ENCODE data around the gene UNC45B.
"Not testable (repeated sequence)": the region's sequence is repeated elsewhere in the genome, so short reads cannot be mapped to it uniquely, and the experiment has no call there.

The UNC45B gene

GRCh38 chr17:35147375-35147905 is at the start of gene UNC45B:
TSS of gene UNC45B (plus strand) at chr17:35147817. CDS start at chr17:35148264, 447 bp downstream.
- no peak for DNase-seq

GRCh38 chr17:35099908-35100307 is 47.7 kb upstream of the UNC45B start:
- no peak for DNase-seq

GRCh38 chr17:35101036-35101435 is 46.6 kb upstream of the UNC45B start:
- no peak for DNase-seq

- DNase-seq: no peak
These were observed 45.9 kb upstream of the UNC45B start for GRCh38 chr17:35101725-35102124.

GRCh38 chr17:35103271-35103670 is 44.3 kb upstream of the UNC45B start:
- DNase-seq: no peak

- no peak for DNase-seq
These were observed 42.7 kb upstream of the UNC45B start for GRCh38 chr17:35104844-35105450.

- DNase-seq: not testable (repeated sequence)
These were observed 36.8 kb upstream of the UNC45B start for GRCh38 chr17:35110791-35111190.

GRCh38 chr17:35116845-35117244 is 30.8 kb upstream of the UNC45B start:
- DNase-seq: peak; percentile 33

- no peak for DNase-seq
These were observed 29.6 kb upstream of the UNC45B start for GRCh38 chr17:35117984-35118383.

- DNase-seq: peak; percentile 87
These were observed 28.0 kb upstream of the UNC45B start, which contains the start of gene RAD51D for GRCh38 chr17:35119370-35120165. TSS of gene RAD51D (minus strand) at chr17:35119860. CDS start at chr17:35119613, 247 bp downstream.

- no peak for DNase-seq
These were observed 26.3 kb upstream of the UNC45B start, which contains the start of gene FNDC8 for GRCh38 chr17:35121315-35121714. TSS of gene FNDC8 (plus strand) at chr17:35121615. CDS start at chr17:35121694, 79 bp downstream.

- no peak for DNase-seq
These were observed 19.7 kb upstream of the UNC45B start for GRCh38 chr17:35127751-35128514.

GRCh38 chr17:35129154-35129972 is 18.3 kb upstream of the UNC45B start:
- no peak for DNase-seq

GRCh38 chr17:35129973-35130351 is 17.7 kb upstream of the UNC45B start:
- DNase-seq: no peak

- no peak for DNase-seq
These were observed 17.2 kb upstream of the UNC45B start for GRCh38 chr17:35130392-35130791.

- DNase-seq: no peak
These were observed 15.5 kb upstream of the UNC45B start for GRCh38 chr17:35132099-35132498.

- DNase-seq: no peak
These were observed 14.6 kb upstream of the UNC45B start for GRCh38 chr17:35132816-35133550.

- no peak for DNase-seq
These were observed 12.3 kb upstream of the UNC45B start for GRCh38 chr17:35135322-35135721.

- DNase-seq: no peak
These were observed 9.4 kb upstream of the UNC45B start for GRCh38 chr17:35138218-35138617.

GRCh38 chr17:35141681-35142466 is 5.7 kb upstream of the UNC45B start, which contains the start of gene NLE1:
TSS of gene NLE1 (minus strand) at chr17:35142303. CDS start at chr17:35142275, 28 bp downstream.
- DNase-seq: peak; percentile 90

GRCh38 chr17:35142467-35142796 is 5.2 kb upstream of the UNC45B start:
- no peak for DNase-seq

Measured in NCI-H82 (cell line).